ENCODE data around the gene TSPAN9. TPM values are rescaled to one million over a fixed set of nuclear protein-coding genes. Genes with fewer than 3 reads are reported as not detected.

The TSPAN9 gene
- total and polyA plus RNA-seq, 4 donors, result 27.6 to 40.1 (median 30.9) TPM

- 77% methylated on average over 21 of the region's 22 CpGs for WGBS (ENCODE audit: insufficient coverage)
- Histone ChIP-seq H3K9me3 (ENCODE audit: control insufficient read depth, insufficient read depth, low read length) (peaks cover 3% of the 10 kb centered on the region), H3K4me1 (ENCODE audit: control insufficient read depth, insufficient read depth, low read length) (peaks cover 23% of the 10 kb centered on the region), H3K27ac (ENCODE audit: low read depth, low read length) (no peak overlapping the region), H3K4me3 (ENCODE audit: low read depth, low read length) (no peak overlapping the region), H3K36me3 (ENCODE audit: control insufficient read depth, insufficient read depth, low read length) (no peaks in the 10 kb centered on the region), H3K27me3 (ENCODE audit: control insufficient read depth, insufficient read depth, low read length) (no peaks in the 10 kb centered on the region)
- peak in 1 of 6 donors; percentile 68 for DNase-seq (ENCODE audit: low read depth in 4 of 6, low spot score in 6 of 6)
Observed at GRCh38 chr12:3165078-3165980, 88.2 kb downstream of the TSPAN9 start.

DNA sequence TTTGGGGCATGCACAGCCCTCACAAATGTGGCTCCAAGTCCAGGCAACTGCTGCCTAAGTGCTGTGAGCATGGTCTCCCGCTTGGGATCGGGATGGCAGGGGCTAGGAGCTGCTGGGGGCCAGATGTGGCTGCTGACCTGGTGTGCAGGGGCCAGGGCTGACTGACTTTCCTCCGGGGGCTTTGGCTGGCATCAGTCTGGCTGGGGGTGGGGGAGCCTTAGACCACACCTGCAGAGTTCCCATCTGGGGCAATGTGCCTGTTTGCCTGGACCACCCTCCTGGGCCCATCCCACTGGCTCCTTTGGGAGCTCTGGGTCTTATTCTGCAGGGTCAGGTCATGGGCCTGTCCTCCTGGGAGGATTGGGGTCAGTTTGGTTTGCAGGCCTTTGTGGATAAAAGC, 90.5 kb downstream of the TSPAN9 start:
- H3K36me3 ChIP-seq (ENCODE audit: control insufficient read depth, insufficient read depth, low read length), result peaks cover 5% of the 10 kb centered on the region
- no peak for DNase-seq (ENCODE audit: low read depth in 4 of 6, low spot score in 6 of 6)
- no peaks in the 10 kb centered on the region for H3K9me3 ChIP-seq (ENCODE audit: control insufficient read depth, insufficient read depth, low read length)
- WGBS (ENCODE audit: insufficient coverage), result 83% methylated on average over 2 of the region's 3 CpGs
- H3K4me3 ChIP-seq (ENCODE audit: low read depth, low read length), result no peak overlapping the region
- H3K27ac ChIP-seq (ENCODE audit: low read depth, low read length), result no peak overlapping the region
- no peaks in the 10 kb centered on the region for H3K27me3 ChIP-seq (ENCODE audit: control insufficient read depth, insufficient read depth, low read length)
- H3K4me1 ChIP-seq (ENCODE audit: control insufficient read depth, insufficient read depth, low read length), result peaks cover 31% of the 10 kb centered on the region

GRCh38 chr12:3168223-3169221, 91.3 kb downstream of the TSPAN9 start:
- H3K4me3 ChIP-seq (ENCODE audit: low read depth, low read length), result no peak overlapping the region
- DNase-seq (ENCODE audit: low read depth in 4 of 6, low spot score in 6 of 6), result peak in 1 of 6 donors; percentile 42
- H3K27ac ChIP-seq (ENCODE audit: low read depth, low read length), result no peak overlapping the region
- H3K4me1 ChIP-seq (ENCODE audit: control insufficient read depth, insufficient read depth, low read length), result peaks cover 34% of the 10 kb centered on the region
- H3K27me3 ChIP-seq (ENCODE audit: control insufficient read depth, insufficient read depth, low read length), result no peaks in the 10 kb centered on the region
- H3K9me3 ChIP-seq (ENCODE audit: control insufficient read depth, insufficient read depth, low read length), result no peaks in the 10 kb centered on the region
- peaks cover 5% of the 10 kb centered on the region for H3K36me3 ChIP-seq (ENCODE audit: control insufficient read depth, insufficient read depth, low read length)
- 58% methylated on average over 8 of the region's 22 CpGs for WGBS (ENCODE audit: insufficient coverage)

- Histone ChIP-seq H3K27me3 (ENCODE audit: control insufficient read depth, insufficient read depth, low read length) (no peaks in the 10 kb centered on the region), H3K9me3 (ENCODE audit: control insufficient read depth, insufficient read depth, low read length) (no peaks in the 10 kb centered on the region), H3K36me3 (ENCODE audit: control insufficient read depth, insufficient read depth, low read length) (peaks cover 5% of the 10 kb centered on the region), H3K4me3 (ENCODE audit: low read depth, low read length) (no peak overlapping the region), H3K27ac (ENCODE audit: low read depth, low read length) (no peak overlapping the region), H3K4me1 (ENCODE audit: control insufficient read depth, insufficient read depth, low read length) (peaks cover 36% of the 10 kb centered on the region)
- DNase-seq (ENCODE audit: low read depth in 4 of 6, low spot score in 6 of 6), result no peak
- 75% methylated on average over 15 of the region's 20 CpGs for WGBS (ENCODE audit: insufficient coverage)
Observed at GRCh38 chr12:3170423-3171194, 93.4 kb downstream of the TSPAN9 start.

DNA sequence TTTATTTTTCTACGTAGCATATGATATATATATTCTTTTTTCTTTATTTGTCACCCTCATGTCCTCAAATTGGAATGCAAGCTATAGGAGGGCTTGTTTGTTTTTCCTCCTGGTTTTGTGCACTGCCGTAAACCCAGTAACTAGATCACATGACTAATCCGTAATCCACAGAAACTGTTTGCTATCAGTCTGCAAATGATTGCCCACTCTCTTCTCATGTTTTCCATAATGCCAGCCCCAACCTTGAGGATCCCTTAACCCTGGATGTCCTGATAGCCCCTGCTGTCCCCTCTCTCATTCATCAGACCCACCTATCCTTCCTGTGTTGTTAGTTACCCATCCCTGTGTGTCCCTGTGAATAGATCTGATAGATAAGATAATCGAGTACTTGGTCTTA, 94.0 kb downstream of the TSPAN9 start:
- H3K9me3 ChIP-seq (ENCODE audit: control insufficient read depth, insufficient read depth, low read length), result no peaks in the 10 kb centered on the region
- H3K4me3 ChIP-seq (ENCODE audit: low read depth, low read length), result no peak overlapping the region
- H3K4me1 ChIP-seq (ENCODE audit: control insufficient read depth, insufficient read depth, low read length), result peaks cover 36% of the 10 kb centered on the region
- peaks cover 5% of the 10 kb centered on the region for H3K36me3 ChIP-seq (ENCODE audit: control insufficient read depth, insufficient read depth, low read length)
- no peak overlapping the region for H3K27ac ChIP-seq (ENCODE audit: low read depth, low read length)
- WGBS (ENCODE audit: insufficient coverage), result 75% methylated on average over 1 of the region's 4 CpGs
- DNase-seq (ENCODE audit: low read depth in 4 of 6, low spot score in 6 of 6), result no peak
- H3K27me3 ChIP-seq (ENCODE audit: control insufficient read depth, insufficient read depth, low read length), result no peaks in the 10 kb centered on the region

GRCh38 chr12:3172124-3173007, 95.2 kb downstream of the TSPAN9 start:
- Histone ChIP-seq H3K9me3 (ENCODE audit: control insufficient read depth, insufficient read depth, low read length) (no peaks in the 10 kb centered on the region), H3K27me3 (ENCODE audit: control insufficient read depth, insufficient read depth, low read length) (no peaks in the 10 kb centered on the region), H3K36me3 (ENCODE audit: control insufficient read depth, insufficient read depth, low read length) (peaks cover 5% of the 10 kb centered on the region), H3K4me1 (ENCODE audit: control insufficient read depth, insufficient read depth, low read length) (peaks cover 36% of the 10 kb centered on the region), H3K4me3 (ENCODE audit: low read depth, low read length) (no peak overlapping the region), H3K27ac (ENCODE audit: low read depth, low read length) (no peak overlapping the region)
- no peak for DNase-seq (ENCODE audit: low read depth in 4 of 6, low spot score in 6 of 6)
- 68% methylated on average over 40 of the region's 42 CpGs for WGBS (ENCODE audit: insufficient coverage)

- Histone ChIP-seq H3K4me1 (ENCODE audit: control insufficient read depth, insufficient read depth, low read length) (peaks cover 29% of the 10 kb centered on the region), H3K36me3 (ENCODE audit: control insufficient read depth, insufficient read depth, low read length) (peaks cover 5% of the 10 kb centered on the region), H3K27me3 (ENCODE audit: control insufficient read depth, insufficient read depth, low read length) (no peaks in the 10 kb centered on the region), H3K4me3 (ENCODE audit: low read depth, low read length) (no peak overlapping the region), H3K9me3 (ENCODE audit: control insufficient read depth, insufficient read depth, low read length) (no peaks in the 10 kb centered on the region), H3K27ac (ENCODE audit: low read depth, low read length) (no peak overlapping the region)
- DNase-seq (ENCODE audit: low read depth in 4 of 6, low spot score in 6 of 6), result no peak
- 91% methylated on average over 11 of the region's 14 CpGs for WGBS (ENCODE audit: insufficient coverage)
Observed at GRCh38 chr12:3173008-3173553, 95.9 kb downstream of the TSPAN9 start.

DNA sequence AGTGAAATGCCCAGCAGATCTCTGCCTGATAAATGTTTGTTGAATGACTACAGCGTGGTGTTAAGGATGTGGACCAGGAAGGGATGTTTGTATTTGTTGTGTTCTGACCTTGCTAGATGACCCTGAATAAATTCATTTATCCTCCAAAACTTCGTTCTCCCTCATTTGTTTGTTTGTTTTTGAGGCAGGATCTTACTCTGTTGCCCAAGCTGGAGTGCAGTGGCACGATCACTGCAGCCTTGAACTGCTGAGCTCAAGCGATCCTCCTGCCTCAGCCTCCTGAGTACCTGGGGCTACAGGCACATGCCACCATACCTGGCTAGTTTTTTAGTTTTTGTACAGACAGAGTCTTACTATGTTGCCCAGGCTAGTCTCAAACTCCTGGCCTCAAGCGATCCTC, 96.7 kb downstream of the TSPAN9 start:
- Histone ChIP-seq H3K4me1 (ENCODE audit: control insufficient read depth, insufficient read depth, low read length) (peaks cover 21% of the 10 kb centered on the region), H3K36me3 (ENCODE audit: control insufficient read depth, insufficient read depth, low read length) (peaks cover 5% of the 10 kb centered on the region), H3K9me3 (ENCODE audit: control insufficient read depth, insufficient read depth, low read length) (no peaks in the 10 kb centered on the region), H3K27me3 (ENCODE audit: control insufficient read depth, insufficient read depth, low read length) (no peaks in the 10 kb centered on the region), H3K4me3 (ENCODE audit: low read depth, low read length) (no peak overlapping the region), H3K27ac (ENCODE audit: low read depth, low read length) (no peak overlapping the region)
- WGBS (ENCODE audit: insufficient coverage), result 74% methylated on average over 3 of the region's 5 CpGs
- no peak for DNase-seq (ENCODE audit: low read depth in 4 of 6, low spot score in 6 of 6)

Measured in spinal cord (tissue), 10 donors.